ENCODE results near the gene RDH8. TPM values are rescaled to one million over a fixed set of nuclear protein-coding genes. Genes with fewer than 3 reads are reported as not detected.

RDH8 gene
- polyA plus RNA-seq, 1 of the 3 experiments (the other 2 are of a cell fraction) = not detected

DNA sequence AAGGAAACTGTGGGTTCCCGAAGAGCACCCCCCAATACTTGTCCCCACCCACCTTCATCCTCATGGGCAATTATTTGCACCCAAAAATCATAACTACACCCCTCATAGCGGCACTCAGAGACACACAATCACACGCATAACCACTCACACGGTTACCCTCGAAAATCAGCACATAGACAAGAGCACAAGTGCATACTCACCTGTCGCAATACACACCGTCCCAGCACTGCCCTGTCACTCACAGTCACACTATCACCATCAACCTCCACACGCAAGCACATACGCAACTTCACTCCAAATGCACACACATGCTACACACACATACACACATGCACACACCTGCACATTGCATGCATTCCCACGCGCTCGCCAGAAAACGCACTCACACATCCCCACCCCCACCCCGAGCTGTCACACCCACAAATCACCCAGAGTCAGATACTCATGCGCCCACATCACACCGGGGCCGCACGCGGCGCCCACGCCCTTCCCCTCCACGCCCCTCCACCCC lies 3.5 kb upstream of the RDH8 start:
- no peaks in the 10 kb centered on the region for H3K9me3 ChIP-seq
- peaks cover 6% of the 10 kb centered on the region for H3F3A ChIP-seq (replicated peaks; ENCODE audit: insufficient read depth)
- H3K4me2 ChIP-seq = peak overlapping the region; percentile 67; the same call in 1 of the 2 replicates
- no peak overlapping the region for H3K27ac ChIP-seq (ENCODE audit: low read depth in 2 of 2, low read length in 1 of 2)
- ChIA-PET CTCF (interaction anchor here (1.9 to 5.3 kb wide), 3 partner anchors 9 to 18 kb away, joined by 7 to 27 read pairs (median 12); no protein-coding TSS in a partner anchor), POLR2A (no interaction called here)
- H3K79me2 ChIP-seq (ENCODE audit: insufficient read depth) = no peaks in the 10 kb centered on the region
- peaks cover 48% of the 10 kb centered on the region for H3K27me3 ChIP-seq (ENCODE audit: insufficient read depth)
- no peaks in the 10 kb centered on the region for H3K4me1 ChIP-seq (ENCODE audit: control insufficient read depth in 1 of 2, insufficient read depth in 2 of 2, low read depth in 1 of 2, low read length in 1 of 2)
- TF ChIP-seq NFIC (IDR thresholded peaks at IDR 0.05; ENCODE audit: borderline replicate concordance) = no peak
- no peak for TF ChIP-seq RCOR1 (IDR thresholded peaks at IDR 0.05; ENCODE audit: low read length)
- no peak for TF ChIP-seq EP300 (IDR thresholded peaks at IDR 0.05; ENCODE audit: borderline replicate concordance in 1 of 2, low read depth in 1 of 2, low read length in 1 of 2)
- no peak for DNase-seq
- no peaks in the 10 kb centered on the region for H3K36me3 ChIP-seq (replicated peaks in 1 of 2; ENCODE audit: control insufficient read depth in 1 of 2, insufficient read depth in 2 of 2, low read length in 1 of 2)
- H3K4me3 ChIP-seq (ENCODE audit: low read depth in 2 of 2, low read length in 1 of 2) = no peak overlapping the region
- no peak overlapping the region for H3K9ac ChIP-seq
- WGBS (ENCODE audit: low lambda C conversion rate) = 3% methylated on average over 22 of the region's 22 CpGs
- no peaks in the 10 kb centered on the region for H3K9me2 ChIP-seq
- no peak overlapping the region for H2AFZ ChIP-seq (ENCODE audit: low read depth)
- no peaks in the 10 kb centered on the region for H4K20me1 ChIP-seq (ENCODE audit: insufficient read depth)

DNA sequence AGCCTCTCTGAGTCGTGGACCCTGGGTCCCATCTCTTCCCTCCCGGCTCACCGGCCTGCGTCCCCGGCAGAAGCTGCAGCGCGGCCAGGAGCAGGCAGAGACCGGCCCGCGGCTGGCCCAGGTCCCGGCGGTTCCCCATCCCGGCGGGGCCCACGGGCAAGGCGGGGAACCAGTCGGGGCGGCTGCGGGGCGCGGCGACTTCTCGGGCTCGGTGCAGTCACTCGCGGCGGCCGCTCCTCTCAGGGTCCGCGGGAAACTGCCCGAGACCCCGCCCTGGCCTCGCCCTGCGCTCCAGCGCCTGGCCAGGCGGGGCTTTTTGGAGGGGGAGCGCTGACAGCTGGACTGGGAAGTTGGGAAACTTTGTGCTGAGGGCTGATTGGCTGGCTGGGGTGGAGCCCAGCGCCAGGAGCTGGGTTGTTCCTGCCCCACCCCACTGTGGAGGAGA lies 3.0 kb upstream of the RDH8 start, which contains the start of gene COL5A3:
COL5A3 (minus strand) TSS at position 258 of the 445 bp plus-strand sequence; CDS start at position 139, 119 bp downstream.
- no peak within 1 kb of the TSS for H3K27ac ChIP-seq (ENCODE audit: low read depth in 2 of 2, low read length in 1 of 2)
- H3K9ac ChIP-seq = no peak within 1 kb of the TSS
- DNase-seq = peak; percentile 51
- H2AFZ ChIP-seq (ENCODE audit: low read depth) = no peak within 1 kb of the TSS
- no peaks in the 10 kb centered on the region for H3K9me3 ChIP-seq
- H3K27me3 ChIP-seq (ENCODE audit: insufficient read depth) = peaks cover 53% of the 10 kb centered on the region
- H3K4me1 ChIP-seq (ENCODE audit: control insufficient read depth in 1 of 2, insufficient read depth in 2 of 2, low read depth in 1 of 2, low read length in 1 of 2) = no peaks in the 10 kb centered on the region
- H3K4me2 ChIP-seq = peak within 1 kb of the TSS; percentile 67; the same call in 1 of the 2 replicates
- peaks cover 6% of the 10 kb centered on the region for H3F3A ChIP-seq (replicated peaks; ENCODE audit: insufficient read depth)
- ChIA-PET POLR2A (no interaction called here), CTCF (interaction anchor here (0.8 to 5.3 kb wide), 4 partner anchors 10 to 79 kb away, joined by 3 to 27 read pairs (median 8); no protein-coding TSS in a partner anchor)
- H3K79me2 ChIP-seq (ENCODE audit: insufficient read depth) = no peaks in the 10 kb centered on the region
- TF ChIP-seq SMC3 (IDR thresholded peaks at IDR 0.05; ENCODE audit: low read depth, low read length) = no peak
- TF ChIP-seq, protein P1, sequence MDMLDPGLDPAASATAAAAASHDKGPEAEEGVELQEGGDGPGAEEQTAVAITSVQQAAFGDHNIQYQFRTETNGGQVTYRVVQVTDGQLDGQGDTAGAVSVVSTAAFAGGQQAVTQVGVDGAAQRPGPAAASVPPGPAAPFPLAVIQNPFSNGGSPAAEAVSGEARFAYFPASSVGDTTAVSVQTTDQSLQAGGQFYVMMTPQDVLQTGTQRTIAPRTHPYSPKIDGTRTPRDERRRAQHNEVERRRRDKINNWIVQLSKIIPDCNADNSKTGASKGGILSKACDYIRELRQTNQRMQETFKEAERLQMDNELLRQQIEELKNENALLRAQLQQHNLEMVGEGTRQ (IDR thresholded peaks at IDR 0.05; ENCODE audit: borderline replicate concordance, low read depth, low read length) = no peak
- TF ChIP-seq EP300 (IDR thresholded peaks at IDR 0.05; ENCODE audit: borderline replicate concordance in 1 of 2, low read depth in 1 of 2, low read length in 1 of 2) = no peak
- no peak for TF ChIP-seq MEF2A (IDR thresholded peaks at IDR 0.05; ENCODE audit: borderline replicate concordance, low read depth)
- no peak for TF ChIP-seq EZH2phosphoT487 (IDR thresholded peaks at IDR 0.05; ENCODE audit: borderline replicate concordance, low read depth)
- TF ChIP-seq, protein P2, sequence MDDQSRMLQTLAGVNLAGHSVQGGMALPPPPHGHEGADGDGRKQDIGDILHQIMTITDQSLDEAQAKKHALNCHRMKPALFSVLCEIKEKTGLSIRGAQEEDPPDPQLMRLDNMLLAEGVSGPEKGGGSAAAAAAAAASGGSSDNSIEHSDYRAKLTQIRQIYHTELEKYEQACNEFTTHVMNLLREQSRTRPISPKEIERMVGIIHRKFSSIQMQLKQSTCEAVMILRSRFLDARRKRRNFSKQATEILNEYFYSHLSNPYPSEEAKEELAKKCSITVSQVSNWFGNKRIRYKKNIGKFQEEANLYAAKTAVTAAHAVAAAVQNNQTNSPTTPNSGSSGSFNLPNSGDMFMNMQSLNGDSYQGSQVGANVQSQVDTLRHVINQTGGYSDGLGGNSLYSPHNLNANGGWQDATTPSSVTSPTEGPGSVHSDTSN (IDR thresholded peaks at IDR 0.05) = no peak
- TF ChIP-seq, protein P3, sequence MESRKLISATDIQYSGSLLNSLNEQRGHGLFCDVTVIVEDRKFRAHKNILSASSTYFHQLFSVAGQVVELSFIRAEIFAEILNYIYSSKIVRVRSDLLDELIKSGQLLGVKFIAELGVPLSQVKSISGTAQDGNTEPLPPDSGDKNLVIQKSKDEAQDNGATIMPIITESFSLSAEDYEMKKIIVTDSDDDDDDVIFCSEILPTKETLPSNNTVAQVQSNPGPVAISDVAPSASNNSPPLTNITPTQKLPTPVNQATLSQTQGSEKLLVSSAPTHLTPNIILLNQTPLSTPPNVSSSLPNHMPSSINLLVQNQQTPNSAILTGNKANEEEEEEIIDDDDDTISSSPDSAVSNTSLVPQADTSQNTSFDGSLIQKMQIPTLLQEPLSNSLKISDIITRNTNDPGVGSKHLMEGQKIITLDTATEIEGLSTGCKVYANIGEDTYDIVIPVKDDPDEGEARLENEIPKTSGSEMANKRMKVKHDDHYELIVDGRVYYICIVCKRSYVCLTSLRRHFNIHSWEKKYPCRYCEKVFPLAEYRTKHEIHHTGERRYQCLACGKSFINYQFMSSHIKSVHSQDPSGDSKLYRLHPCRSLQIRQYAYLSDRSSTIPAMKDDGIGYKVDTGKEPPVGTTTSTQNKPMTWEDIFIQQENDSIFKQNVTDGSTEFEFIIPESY (IDR thresholded peaks at IDR 0.05; ENCODE audit: borderline replicate concordance, low read depth) = no peak
- TF ChIP-seq, protein P4, sequence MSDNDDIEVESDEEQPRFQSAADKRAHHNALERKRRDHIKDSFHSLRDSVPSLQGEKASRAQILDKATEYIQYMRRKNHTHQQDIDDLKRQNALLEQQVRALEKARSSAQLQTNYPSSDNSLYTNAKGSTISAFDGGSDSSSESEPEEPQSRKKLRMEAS (IDR thresholded peaks at IDR 0.05; ENCODE audit: low read depth) = no peak
- TF ChIP-seq RXRA (IDR thresholded peaks at IDR 0.05; ENCODE audit: borderline replicate concordance, low read depth) = no peak
- no peak for TF ChIP-seq YY1 (IDR thresholded peaks at IDR 0.05; ENCODE audit: low read depth)
- TF ChIP-seq, protein P5, sequence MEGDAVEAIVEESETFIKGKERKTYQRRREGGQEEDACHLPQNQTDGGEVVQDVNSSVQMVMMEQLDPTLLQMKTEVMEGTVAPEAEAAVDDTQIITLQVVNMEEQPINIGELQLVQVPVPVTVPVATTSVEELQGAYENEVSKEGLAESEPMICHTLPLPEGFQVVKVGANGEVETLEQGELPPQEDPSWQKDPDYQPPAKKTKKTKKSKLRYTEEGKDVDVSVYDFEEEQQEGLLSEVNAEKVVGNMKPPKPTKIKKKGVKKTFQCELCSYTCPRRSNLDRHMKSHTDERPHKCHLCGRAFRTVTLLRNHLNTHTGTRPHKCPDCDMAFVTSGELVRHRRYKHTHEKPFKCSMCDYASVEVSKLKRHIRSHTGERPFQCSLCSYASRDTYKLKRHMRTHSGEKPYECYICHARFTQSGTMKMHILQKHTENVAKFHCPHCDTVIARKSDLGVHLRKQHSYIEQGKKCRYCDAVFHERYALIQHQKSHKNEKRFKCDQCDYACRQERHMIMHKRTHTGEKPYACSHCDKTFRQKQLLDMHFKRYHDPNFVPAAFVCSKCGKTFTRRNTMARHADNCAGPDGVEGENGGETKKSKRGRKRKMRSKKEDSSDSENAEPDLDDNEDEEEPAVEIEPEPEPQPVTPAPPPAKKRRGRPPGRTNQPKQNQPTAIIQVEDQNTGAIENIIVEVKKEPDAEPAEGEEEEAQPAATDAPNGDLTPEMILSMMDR (IDR thresholded peaks at IDR 0.05) = no peak
- TF ChIP-seq, protein P6, sequence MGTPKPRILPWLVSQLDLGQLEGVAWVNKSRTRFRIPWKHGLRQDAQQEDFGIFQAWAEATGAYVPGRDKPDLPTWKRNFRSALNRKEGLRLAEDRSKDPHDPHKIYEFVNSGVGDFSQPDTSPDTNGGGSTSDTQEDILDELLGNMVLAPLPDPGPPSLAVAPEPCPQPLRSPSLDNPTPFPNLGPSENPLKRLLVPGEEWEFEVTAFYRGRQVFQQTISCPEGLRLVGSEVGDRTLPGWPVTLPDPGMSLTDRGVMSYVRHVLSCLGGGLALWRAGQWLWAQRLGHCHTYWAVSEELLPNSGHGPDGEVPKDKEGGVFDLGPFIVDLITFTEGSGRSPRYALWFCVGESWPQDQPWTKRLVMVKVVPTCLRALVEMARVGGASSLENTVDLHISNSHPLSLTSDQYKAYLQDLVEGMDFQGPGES (IDR thresholded peaks at IDR 0.05; ENCODE audit: low read depth, low read length) = no peak
- TF ChIP-seq SIN3A (IDR thresholded peaks at IDR 0.05; ENCODE audit: borderline replicate concordance, low read depth, low read length) = no peak
- no peak for TF ChIP-seq POLR2AphosphoS5 (IDR thresholded peaks at IDR 0.05; ENCODE audit: low read depth, low read length)
- TF ChIP-seq FOXJ3 (CRISPR knock-in tag; IDR thresholded peaks at IDR 0.05) = no peak
- H3K4me3 ChIP-seq (ENCODE audit: low read depth in 2 of 2, low read length in 1 of 2) = no peak within 1 kb of the TSS
- no peaks in the 10 kb centered on the region for H3K36me3 ChIP-seq (replicated peaks in 1 of 2; ENCODE audit: control insufficient read depth in 1 of 2, insufficient read depth in 2 of 2, low read length in 1 of 2)
- WGBS (ENCODE audit: low lambda C conversion rate) = 0% methylated on average over 3 of the region's 38 CpGs
- H3K9me2 ChIP-seq = no peaks in the 10 kb centered on the region
- no peaks in the 10 kb centered on the region for H4K20me1 ChIP-seq (ENCODE audit: insufficient read depth)

All from SK-N-SH (cell line).